Gastroesophageal sphincter (tissue), 3 donors: Measurements from ENCODE around the gene ETDB.

Source experiments
- EP300 ChIP-seq: sonication (generic); formaldehyde crosslinking; IDR thresholded peaks from one replicate; pipeline ENCODE4 v1.6.1; 2017; ENCODE audit warnings: antibody characterized with exemption, mild to moderate bottlenecking
- POLR2A ChIP-seq, 2 donors: fragments of 450-650 bp; IDR thresholded peaks; one replicate each; pipeline ENCODE4 v1.6.1; 2017; ENCODE audit warnings: antibody characterized with exemption in 2 of 2, mild to moderate bottlenecking in 2 of 2, moderate library complexity in 1 of 2
- TF ChIP-seq, protein P1 (sequence below), 4 experiments: fragments of 200-600 bp in 2 of 4; fragments of 450-650 bp in 2 of 4; sonication (generic) in 1 of 4; IDR thresholded peaks; one replicate each; pipeline ENCODE4 v1.5.1; 2017 to 2019; ENCODE audit warnings: antibody characterized with exemption in 4 of 4, mild to moderate bottlenecking in 2 of 4, moderate library complexity in 2 of 4

GRCh38 chrX:135099493-135099783 is 20.9 kb downstream of the ETDB start:
- TF ChIP-seq, protein P1, sequence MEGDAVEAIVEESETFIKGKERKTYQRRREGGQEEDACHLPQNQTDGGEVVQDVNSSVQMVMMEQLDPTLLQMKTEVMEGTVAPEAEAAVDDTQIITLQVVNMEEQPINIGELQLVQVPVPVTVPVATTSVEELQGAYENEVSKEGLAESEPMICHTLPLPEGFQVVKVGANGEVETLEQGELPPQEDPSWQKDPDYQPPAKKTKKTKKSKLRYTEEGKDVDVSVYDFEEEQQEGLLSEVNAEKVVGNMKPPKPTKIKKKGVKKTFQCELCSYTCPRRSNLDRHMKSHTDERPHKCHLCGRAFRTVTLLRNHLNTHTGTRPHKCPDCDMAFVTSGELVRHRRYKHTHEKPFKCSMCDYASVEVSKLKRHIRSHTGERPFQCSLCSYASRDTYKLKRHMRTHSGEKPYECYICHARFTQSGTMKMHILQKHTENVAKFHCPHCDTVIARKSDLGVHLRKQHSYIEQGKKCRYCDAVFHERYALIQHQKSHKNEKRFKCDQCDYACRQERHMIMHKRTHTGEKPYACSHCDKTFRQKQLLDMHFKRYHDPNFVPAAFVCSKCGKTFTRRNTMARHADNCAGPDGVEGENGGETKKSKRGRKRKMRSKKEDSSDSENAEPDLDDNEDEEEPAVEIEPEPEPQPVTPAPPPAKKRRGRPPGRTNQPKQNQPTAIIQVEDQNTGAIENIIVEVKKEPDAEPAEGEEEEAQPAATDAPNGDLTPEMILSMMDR (IDR thresholded peaks at IDR 0.05) = no peak
- TF ChIP-seq POLR2A (IDR thresholded peaks at IDR 0.05) = no peak
- TF ChIP-seq EP300 = no peak
